ENCODE results near the gene SLBP. TPM values are rescaled to one million over a fixed set of nuclear protein-coding genes. Genes with fewer than 3 reads are reported as not detected.
A peak's percentile ranks its signal among the peaks of the same experiment; 100 is the strongest.

Gene SLBP
- total and polyA plus RNA-seq, 8 donors: 8.7 to 20.2 (median 10.9) TPM

DNA sequence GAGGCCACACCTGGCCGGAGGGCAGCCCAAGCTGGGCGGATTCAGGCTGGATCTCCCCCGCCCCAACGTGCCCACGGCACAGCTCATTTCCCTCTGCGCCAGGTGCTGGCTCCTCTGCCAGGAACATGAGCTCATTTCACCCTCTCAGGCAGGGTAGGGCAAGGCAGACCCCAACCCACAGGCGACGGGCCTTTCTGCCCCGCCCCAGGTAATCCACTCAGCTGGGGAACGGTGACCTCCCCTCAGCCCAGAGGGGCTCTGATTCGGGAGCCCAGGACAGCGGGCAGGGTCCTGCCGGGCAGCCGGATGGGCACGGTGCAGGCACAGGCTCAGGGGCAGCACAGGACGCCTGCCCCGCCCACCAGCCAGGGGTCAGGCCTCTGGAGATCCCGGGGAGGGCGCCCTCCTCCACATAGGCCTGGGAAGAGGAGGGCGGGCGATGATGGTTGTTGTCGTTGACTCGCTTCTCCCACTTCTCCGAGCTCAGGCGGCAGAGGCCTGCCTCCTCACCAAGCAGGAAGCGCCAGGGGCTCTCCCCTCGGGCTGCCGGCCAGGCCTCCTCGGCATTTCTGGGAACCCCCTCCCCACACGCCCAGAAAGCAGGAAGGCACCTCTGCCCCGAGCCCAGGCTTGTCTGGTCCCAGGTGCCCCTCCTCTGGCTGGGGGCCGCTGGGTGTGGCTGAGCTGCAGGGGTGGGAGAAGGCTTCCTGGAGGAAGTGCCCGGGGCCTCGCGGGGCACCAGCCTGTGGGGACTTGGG, 40.3 kb upstream of the SLBP start:
- H3K9me3 ChIP-seq: no peaks in the 10 kb centered on the region
- FAIRE-seq (no peak), ATAC-seq (peak; percentile 11 to 37 (median 23)), DNase-seq (no peak)
- H3K36me3 ChIP-seq: no peaks in the 10 kb centered on the region
- H3K4me3 ChIP-seq: no peak overlapping the region
- 64 to 71% methylated on average over 29 to 35 of the region's 35 CpGs for WGBS, 2 donors
- TF ChIP-seq, protein P1, sequence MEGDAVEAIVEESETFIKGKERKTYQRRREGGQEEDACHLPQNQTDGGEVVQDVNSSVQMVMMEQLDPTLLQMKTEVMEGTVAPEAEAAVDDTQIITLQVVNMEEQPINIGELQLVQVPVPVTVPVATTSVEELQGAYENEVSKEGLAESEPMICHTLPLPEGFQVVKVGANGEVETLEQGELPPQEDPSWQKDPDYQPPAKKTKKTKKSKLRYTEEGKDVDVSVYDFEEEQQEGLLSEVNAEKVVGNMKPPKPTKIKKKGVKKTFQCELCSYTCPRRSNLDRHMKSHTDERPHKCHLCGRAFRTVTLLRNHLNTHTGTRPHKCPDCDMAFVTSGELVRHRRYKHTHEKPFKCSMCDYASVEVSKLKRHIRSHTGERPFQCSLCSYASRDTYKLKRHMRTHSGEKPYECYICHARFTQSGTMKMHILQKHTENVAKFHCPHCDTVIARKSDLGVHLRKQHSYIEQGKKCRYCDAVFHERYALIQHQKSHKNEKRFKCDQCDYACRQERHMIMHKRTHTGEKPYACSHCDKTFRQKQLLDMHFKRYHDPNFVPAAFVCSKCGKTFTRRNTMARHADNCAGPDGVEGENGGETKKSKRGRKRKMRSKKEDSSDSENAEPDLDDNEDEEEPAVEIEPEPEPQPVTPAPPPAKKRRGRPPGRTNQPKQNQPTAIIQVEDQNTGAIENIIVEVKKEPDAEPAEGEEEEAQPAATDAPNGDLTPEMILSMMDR (IDR thresholded peaks at IDR 0.05): no peak
- no peaks in the 10 kb centered on the region for H3K27me3 ChIP-seq
- intact Hi-C loops (cut with DNase I): loop anchor here in 1 of 3 donors (5.0 kb wide), 1 partner anchor 145 kb away; no protein-coding TSS in a partner anchor
- peak overlapping the region; percentile 22 to 55 (median 40) for H3K27ac ChIP-seq
- no peaks in the 10 kb centered on the region for H3K4me1 ChIP-seq

DNA sequence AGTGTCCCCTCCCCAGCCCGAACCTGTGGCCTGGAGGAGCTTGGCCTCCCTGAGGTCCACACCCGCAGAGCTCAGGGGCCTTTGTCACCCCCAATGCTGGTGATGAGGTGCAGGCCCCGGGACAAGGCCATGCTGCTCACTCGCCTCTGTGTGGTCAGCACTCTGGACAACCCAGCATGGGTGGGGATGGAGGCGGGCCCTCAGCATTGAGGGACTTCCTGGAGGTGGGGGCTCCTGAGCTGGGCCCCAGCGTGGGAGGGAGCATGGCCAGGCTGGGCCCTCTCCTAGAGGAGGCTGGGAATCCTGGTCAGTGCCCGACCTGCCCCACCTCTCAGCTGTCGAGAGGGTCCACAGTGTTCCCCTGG, 39.8 kb upstream of the SLBP start:
- intact Hi-C loops (cut with DNase I): loop anchor here in 1 of 3 donors (5.0 kb wide), 1 partner anchor 145 kb away; no protein-coding TSS in a partner anchor
- DNase-seq (no peak), ATAC-seq (peak in 3 of 4 donors; percentile 2 to 8 (median 3)), FAIRE-seq (no peak)
- Histone ChIP-seq H3K9me3 (no peaks in the 10 kb centered on the region), H3K27ac (peak overlapping the region in 2 of 4 donors; percentile 22 to 44), H3K4me1 (no peaks in the 10 kb centered on the region), H3K27me3 (no peaks in the 10 kb centered on the region), H3K36me3 (no peaks in the 10 kb centered on the region), H3K4me3 (no peak overlapping the region)
- TF ChIP-seq, protein P1 (IDR thresholded peaks at IDR 0.05): no peak
- WGBS, 2 donors: 79% methylated on average over 8 of the region's 8 CpGs

DNA sequence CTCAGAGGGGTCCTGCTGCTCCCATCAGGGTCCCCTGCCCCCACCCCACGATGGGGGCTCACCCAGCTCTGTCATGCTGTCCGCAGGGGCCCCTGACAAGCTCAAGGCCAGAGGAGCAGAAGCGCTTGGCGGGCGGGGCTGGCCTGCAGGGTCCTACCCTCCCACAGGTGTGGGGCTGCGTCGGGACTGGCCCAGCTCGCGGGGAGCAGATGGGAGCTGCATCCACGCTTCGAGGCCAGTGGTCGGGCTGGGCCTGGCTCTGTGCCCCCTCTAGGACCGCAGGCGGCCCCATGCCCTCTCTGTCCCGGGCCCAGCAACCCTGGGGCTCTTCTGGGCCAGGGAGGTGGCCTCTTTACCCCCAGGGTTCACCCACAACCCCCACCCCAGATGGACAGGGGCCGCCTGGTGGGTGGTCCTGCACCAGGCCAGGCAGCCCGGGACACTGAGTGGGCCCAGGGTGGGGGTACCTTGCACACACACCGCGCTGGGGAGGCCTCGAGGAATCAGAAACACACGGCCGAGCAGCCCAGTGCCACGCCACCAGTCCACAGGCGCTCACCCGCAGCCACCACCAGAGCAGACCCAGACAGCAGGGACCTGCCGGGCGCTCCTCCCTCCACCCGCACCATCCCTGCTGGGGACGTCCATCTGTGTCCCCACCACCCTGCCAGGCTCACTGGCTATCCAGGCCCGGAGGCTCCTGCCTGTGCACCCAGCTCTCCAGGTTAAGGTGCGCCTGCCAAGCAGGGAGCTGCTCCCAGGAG, 39.2 kb upstream of the SLBP start:
- no peak for ATAC-seq
- FAIRE-seq: no peak
- WGBS, 2 donors: 85 to 90% methylated on average over 29 to 31 of the region's 31 CpGs
- H3K4me1 ChIP-seq: no peaks in the 10 kb centered on the region
- no peak overlapping the region for H3K4me3 ChIP-seq
- H3K9me3 ChIP-seq: no peaks in the 10 kb centered on the region
- intact Hi-C loops (cut with DNase I): loop anchor here in 1 of 3 donors (5.0 kb wide), 1 partner anchor 146 kb away; no protein-coding TSS in a partner anchor
- no peak overlapping the region for H3K27ac ChIP-seq
- no peak for DNase-seq
- no peaks in the 10 kb centered on the region for H3K27me3 ChIP-seq
- TF ChIP-seq, protein P1 (IDR thresholded peaks at IDR 0.05): no peak
- H3K36me3 ChIP-seq: no peaks in the 10 kb centered on the region

DNA sequence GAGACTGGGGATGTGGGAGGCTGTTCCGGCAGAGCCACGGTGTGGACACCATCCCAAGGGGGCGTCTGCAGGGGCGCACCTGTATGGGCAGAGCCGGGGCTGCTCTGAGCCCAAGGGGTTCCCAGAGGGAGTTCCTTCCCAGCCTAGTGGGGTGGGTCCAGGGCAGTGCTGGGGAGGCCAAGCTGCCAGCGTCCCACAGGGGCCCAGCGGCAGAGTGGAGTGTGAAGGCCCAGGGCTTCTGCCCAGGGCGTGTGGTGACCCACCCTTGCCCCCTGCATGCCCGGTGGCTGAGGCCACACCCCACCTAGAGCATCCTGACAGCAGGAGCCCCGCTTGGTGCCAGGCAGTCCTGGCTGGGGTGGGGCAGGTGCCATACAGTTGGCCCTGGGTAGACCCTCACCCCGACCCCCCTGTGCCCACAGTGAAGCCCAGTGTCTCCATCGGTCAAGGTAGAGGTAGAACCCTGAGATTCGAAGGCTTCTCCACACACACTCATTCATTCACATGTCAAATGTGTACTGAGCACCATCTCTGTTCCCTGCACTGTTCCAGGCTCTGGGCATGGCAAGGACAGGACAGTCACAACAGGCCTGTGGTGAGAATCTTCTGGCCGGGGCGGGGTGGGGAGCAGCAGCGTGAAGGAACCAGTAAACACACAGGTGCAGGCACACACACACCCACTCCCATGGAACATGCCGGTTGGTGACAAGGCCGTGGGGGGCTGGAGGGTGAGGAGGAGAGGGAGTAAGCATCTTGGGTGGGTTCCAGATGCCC, 38.4 kb upstream of the SLBP start:
- no peak overlapping the region for H3K4me3 ChIP-seq
- TF ChIP-seq, protein P1 (IDR thresholded peaks at IDR 0.05): no peak

More for the DNA sequence above, 38.4 kb upstream of the SLBP start:
- DNase-seq: no peak
- Histone ChIP-seq H3K9me3 (no peaks in the 10 kb centered on the region), H3K27ac (no peak overlapping the region), H3K27me3 (no peaks in the 10 kb centered on the region), H3K36me3 (no peaks in the 10 kb centered on the region), H3K4me1 (no peaks in the 10 kb centered on the region)
- ATAC-seq: no peak
- FAIRE-seq: no peak
- intact Hi-C loops (cut with DNase I): loop anchor here in 1 of 3 donors (5.0 kb wide), 1 partner anchor 147 kb away; no protein-coding TSS in a partner anchor
- 83 to 88% methylated on average over 18 of the region's 18 CpGs for WGBS, 2 donors

Data from pancreas (tissue), 10 donors.